Activated T-helper 1 cell treated with anti-CD3 and anti-CD28 coated beads, Interleukin-12 subunit alpha, Interleukin-12 subunit beta, Interleukin-2, Interleukin-4 antibody, amounts not matched to agents 30 ng/mL and 10 ng/mL and 1 ng/mL, durations not matched to agents 14 hours and 24 hours and 36 hours (primary cell): ENCODE measurements around the gene CCL5. TPM values are rescaled to one million over a fixed set of nuclear protein-coding genes. Genes with fewer than 3 reads are reported as not detected.
A peak's percentile ranks its signal among the peaks of the same experiment; 100 is the strongest.

ENCODE experiments used
- DNase-seq: peaks from one replicate; pipeline ENCODE4 v3.0.0; 2021; ENCODE audit warnings: low spot score
- H3K27ac Mint-ChIP-seq: one replicate; pipeline ENCODE4 v1.8.0; 2021; ENCODE audit warnings: mild to moderate bottlenecking, mixed read lengths
- H3K27me3 Mint-ChIP-seq: one replicate; pipeline ENCODE4 v1.8.0; 2022; ENCODE audit warnings: mild to moderate bottlenecking, moderate library complexity, mixed read lengths; ENCODE audit not compliant: insufficient read depth
- H3K36me3 Mint-ChIP-seq: one replicate; pipeline ENCODE4 v1.8.0; 2021; ENCODE audit warnings: low read depth, mixed read lengths
- H3K4me1 Mint-ChIP-seq: one replicate; pipeline ENCODE4 v1.8.0; 2021; ENCODE audit warnings: low read depth, mixed read lengths
- H3K4me3 Mint-ChIP-seq: one replicate; pipeline ENCODE4 v1.8.0; 2021; ENCODE audit warnings: mild to moderate bottlenecking, moderate library complexity, mixed read lengths
- H3K9me3 Mint-ChIP-seq: one replicate; pipeline ENCODE4 v1.8.0; 2021; ENCODE audit warnings: mixed read lengths
- intact Hi-C: fragments of 100-400 bp; cut with micrococcal nuclease; formaldehyde crosslinking; loops from one replicate; pipeline ENCODE4 v1.15.1; 2024
- total RNA-seq: library from RNA; stranded (reverse); gene quantifications from 2 replicates; pipeline ENCODE4 v1.2.3, GENCODE V29; 2022

Gene CCL5
- total RNA-seq, 1 donor from 2014 or later, result 30.2 TPM

DNA sequence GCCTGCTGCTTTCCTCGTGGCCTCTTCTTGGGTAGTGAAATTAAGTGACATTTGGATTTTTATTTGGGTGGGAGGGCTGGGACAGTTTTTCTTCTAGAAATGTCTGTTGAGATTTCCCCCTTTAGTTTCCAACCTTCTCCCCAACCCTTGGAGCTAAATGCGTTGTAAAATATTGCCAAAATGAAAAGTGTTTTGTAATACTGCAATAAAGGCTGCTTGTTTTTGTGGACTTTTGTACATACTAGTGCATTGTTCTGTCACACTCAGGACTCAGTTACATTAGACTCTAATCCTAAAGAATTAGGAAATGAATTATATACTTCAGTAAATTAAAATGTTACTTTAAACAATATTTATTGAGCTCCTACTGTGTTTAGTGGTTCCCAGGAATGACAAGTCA is 33.2 kb downstream of the CCL5 start:
- H3K4me3 Mint-ChIP-seq, result no peak overlapping the region
- H3K4me1 Mint-ChIP-seq, result peaks cover 17% of the 10 kb centered on the region
- H3K36me3 Mint-ChIP-seq, result peaks cover 51% of the 10 kb centered on the region
- no peak overlapping the region for H3K27ac Mint-ChIP-seq
- intact Hi-C loops, result loop anchor here (5.0 kb wide), 1 partner anchor 225 kb away; no protein-coding TSS in a partner anchor
- DNase-seq, result no peak
- no peaks in the 10 kb centered on the region for H3K9me3 Mint-ChIP-seq
- no peaks in the 10 kb centered on the region for H3K27me3 Mint-ChIP-seq

DNA sequence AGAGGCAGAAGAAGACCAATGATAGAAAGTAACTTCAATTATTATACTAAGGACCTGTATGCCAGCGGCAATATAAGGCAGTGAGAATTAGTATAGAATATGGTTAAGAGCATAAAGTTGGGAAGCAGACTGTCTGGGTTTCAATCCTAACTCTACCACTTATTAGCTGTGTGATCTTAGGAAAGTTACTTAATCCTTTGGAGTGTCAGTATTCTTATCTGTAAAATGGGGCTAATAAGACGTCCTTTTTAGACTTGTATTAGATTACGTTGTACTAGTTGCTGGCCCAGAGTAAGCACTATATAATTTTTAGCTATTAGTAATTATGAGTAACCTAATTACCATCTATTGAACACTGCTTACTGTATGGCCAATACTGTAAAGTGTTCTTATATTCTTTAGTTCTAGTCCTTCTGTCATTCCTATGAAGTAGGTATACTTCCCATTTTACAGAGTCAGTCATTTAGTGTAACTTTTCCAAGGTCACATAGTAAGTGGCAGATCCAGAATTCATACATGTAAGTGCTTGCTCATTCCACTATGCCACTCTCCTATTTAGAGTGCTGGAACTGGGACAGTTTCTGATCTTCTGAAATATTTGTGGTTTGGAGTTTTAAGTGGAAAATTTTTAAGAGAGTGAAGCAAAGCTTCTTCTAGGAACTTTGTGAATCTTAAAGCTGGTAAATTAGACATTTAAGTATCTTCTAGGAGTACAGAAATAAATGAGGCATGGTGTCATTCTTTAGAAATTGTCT is 33.9 kb downstream of the CCL5 start:
- no peaks in the 10 kb centered on the region for H3K9me3 Mint-ChIP-seq
- H3K27me3 Mint-ChIP-seq, result no peaks in the 10 kb centered on the region
- no peak overlapping the region for H3K4me3 Mint-ChIP-seq
- DNase-seq, result no peak
- intact Hi-C loops, result loop anchor here (5.0 kb wide), 1 partner anchor 226 kb away; no protein-coding TSS in a partner anchor
- H3K4me1 Mint-ChIP-seq, result peaks cover 13% of the 10 kb centered on the region
- H3K27ac Mint-ChIP-seq, result no peak overlapping the region
- peaks cover 49% of the 10 kb centered on the region for H3K36me3 Mint-ChIP-seq

DNA sequence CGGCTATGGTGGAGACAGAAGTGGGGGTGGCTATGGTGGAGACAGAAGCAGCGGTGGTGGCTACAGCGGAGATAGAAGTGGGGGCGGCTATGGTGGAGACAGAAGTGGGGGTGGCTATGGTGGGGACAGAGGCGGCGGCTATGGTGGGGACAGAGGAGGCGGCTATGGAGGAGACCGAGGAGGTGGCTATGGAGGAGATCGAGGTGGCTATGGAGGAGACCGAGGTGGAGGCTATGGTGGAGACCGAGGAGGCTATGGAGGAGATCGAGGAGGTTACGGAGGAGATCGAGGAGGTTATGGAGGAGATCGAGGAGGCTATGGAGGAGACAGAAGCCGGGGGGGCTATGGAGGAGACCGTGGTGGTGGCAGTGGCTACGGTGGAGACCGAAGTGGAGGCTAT is 35.6 kb downstream of the CCL5 start:
- H3K36me3 Mint-ChIP-seq, result peaks cover 49% of the 10 kb centered on the region
- intact Hi-C loops, result no loop called here
- no peaks in the 10 kb centered on the region for H3K9me3 Mint-ChIP-seq

DNA sequence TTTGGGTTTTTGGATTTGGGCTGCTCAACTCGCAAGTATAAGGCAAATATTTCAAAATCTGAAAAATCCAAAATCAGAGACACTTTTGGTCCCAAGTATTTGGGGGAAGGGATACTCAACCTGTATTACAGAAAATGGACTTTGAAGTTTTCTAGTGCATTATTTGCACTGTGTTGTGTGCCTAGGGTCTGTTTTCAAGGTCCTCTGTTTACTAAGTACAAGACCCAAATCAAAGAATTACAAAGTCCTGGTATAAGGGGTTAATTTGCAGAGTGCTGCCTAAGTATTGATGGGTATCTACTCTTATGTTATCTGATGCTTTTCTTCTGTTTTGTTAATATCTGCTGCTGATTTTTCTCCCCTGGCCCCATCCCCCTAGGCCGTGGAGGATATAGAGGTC is 36.5 kb downstream of the CCL5 start:
- no peak overlapping the region for H3K27ac Mint-ChIP-seq
- no peaks in the 10 kb centered on the region for H3K4me1 Mint-ChIP-seq
- intact Hi-C loops, result no loop called here
- H3K9me3 Mint-ChIP-seq, result no peaks in the 10 kb centered on the region
- H3K27me3 Mint-ChIP-seq, result no peaks in the 10 kb centered on the region
- H3K4me3 Mint-ChIP-seq, result no peak overlapping the region
- no peak for DNase-seq
- peaks cover 48% of the 10 kb centered on the region for H3K36me3 Mint-ChIP-seq

More for the DNA sequence above, 35.6 kb downstream of the CCL5 start:
- peak overlapping the region; percentile 21 for H3K27ac Mint-ChIP-seq
- no peak overlapping the region for H3K4me3 Mint-ChIP-seq
- H3K4me1 Mint-ChIP-seq, result peaks cover 3% of the 10 kb centered on the region
- no peaks in the 10 kb centered on the region for H3K27me3 Mint-ChIP-seq
- DNase-seq, result no peak

DNA sequence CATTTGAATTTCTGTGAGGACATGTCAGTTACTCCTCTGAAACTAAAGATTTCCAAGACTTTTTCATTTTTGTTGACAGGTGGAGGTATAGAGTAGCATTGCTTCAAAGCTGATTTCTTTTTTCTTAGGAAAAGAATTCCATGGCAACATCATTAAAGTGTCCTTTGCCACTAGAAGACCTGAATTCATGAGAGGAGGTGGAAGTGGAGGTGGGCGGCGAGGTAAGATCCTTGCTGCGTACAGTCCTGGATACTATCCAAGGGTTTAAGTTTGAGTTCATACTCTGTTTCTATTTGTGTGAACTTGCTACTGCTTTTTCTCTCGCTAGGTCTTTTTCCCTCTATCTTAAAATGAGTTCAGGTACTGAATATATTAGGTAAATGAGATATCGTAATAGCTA is 37.9 kb downstream of the CCL5 start:
- peaks cover 46% of the 10 kb centered on the region for H3K36me3 Mint-ChIP-seq
- no peaks in the 10 kb centered on the region for H3K9me3 Mint-ChIP-seq
- no peak for DNase-seq
- H3K4me1 Mint-ChIP-seq, result no peaks in the 10 kb centered on the region
- H3K27ac Mint-ChIP-seq, result peak overlapping the region; percentile 31
- intact Hi-C loops, result no loop called here
- H3K4me3 Mint-ChIP-seq, result no peak overlapping the region
- no peaks in the 10 kb centered on the region for H3K27me3 Mint-ChIP-seq

DNA sequence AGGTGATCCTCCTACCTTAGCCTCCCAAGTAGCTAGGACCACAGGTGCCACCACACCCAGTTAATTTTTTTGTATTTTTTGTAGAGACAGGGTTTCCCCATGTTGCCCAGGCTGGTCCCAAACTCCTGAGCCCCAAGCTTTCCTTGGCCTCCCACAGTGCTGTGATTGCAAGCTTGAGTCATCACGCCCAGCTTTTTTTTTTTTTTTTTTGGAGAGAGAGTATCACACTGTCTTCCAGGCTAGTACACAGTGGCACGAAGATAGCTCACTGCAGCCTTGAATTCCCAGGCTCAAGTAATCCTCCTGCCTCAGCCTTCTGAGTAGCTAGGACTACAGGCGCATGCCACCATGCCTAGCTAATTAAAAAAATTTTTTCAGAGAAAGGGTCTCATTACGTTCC is 38.7 kb downstream of the CCL5 start:
- peaks cover 50% of the 10 kb centered on the region for H3K36me3 Mint-ChIP-seq
- DNase-seq, result no peak
- no peak overlapping the region for H3K27ac Mint-ChIP-seq
- intact Hi-C loops, result no loop called here
- no peaks in the 10 kb centered on the region for H3K27me3 Mint-ChIP-seq
- no peaks in the 10 kb centered on the region for H3K9me3 Mint-ChIP-seq
- no peak overlapping the region for H3K4me3 Mint-ChIP-seq
- no peaks in the 10 kb centered on the region for H3K4me1 Mint-ChIP-seq

DNA sequence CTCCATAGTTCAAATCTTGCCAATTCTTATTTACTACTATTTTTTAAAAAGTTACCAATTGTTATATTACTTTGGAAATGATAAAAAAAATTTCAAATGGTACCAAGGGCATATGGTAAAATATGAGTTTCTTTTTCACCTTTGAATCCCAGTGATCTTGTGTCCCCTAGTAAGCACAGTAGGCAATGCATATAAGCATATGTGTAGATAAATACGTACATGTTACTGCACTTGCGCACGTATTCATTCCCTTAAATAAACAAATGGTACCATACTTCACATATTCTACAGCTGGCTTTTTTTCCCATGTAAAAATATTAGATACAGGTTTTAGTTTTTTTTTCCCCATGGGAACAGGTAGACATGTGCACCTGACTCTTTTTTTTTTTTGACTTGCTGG is 39.1 kb downstream of the CCL5 start:
- Mint-ChIP-seq H3K9me3 (no peaks in the 10 kb centered on the region), H3K36me3 (peaks cover 50% of the 10 kb centered on the region), H3K27ac (no peak overlapping the region), H3K4me3 (no peak overlapping the region), H3K27me3 (no peaks in the 10 kb centered on the region), H3K4me1 (peaks cover 4% of the 10 kb centered on the region)
- intact Hi-C loops, result no loop called here
- no peak for DNase-seq

DNA sequence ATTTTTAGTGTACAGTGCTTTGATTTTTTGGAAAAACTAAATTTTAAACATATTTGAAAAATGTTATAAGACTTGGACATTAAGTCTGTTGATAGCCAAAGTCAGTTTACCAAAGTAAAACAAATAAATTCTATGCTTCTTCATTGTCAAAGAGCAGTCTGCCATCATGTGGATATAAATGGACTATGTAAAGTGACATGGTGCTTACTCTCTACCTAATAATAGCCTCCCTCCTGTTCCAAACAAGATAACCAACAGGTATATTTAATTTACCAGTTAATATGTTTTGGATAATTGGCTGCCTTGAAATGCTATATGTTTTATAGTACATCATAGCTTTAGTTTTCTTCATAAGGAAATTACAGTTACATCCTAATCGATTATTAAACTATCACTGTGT is 55.0 kb downstream of the CCL5 start:
- Mint-ChIP-seq H3K36me3 (peaks cover 58% of the 10 kb centered on the region), H3K27ac (no peak overlapping the region), H3K4me1 (peaks cover 5% of the 10 kb centered on the region), H3K27me3 (no peaks in the 10 kb centered on the region), H3K9me3 (no peaks in the 10 kb centered on the region), H3K4me3 (no peak overlapping the region)
- intact Hi-C loops, result no loop called here
- no peak for DNase-seq

Other genes starting within 250 kb of the CCL5 start
- gene RASL10B, start 148.7 kb downstream of the CCL5 start, total RNA-seq, result 1.0 and 1.3 TPM in 2 replicates
- gene GAS2L2, start 127.1 kb downstream of the CCL5 start, total RNA-seq, result 0.08 TPM in 1 of 2 replicates, not detected in the other
- gene C17orf50, start 119.5 kb downstream of the CCL5 start, total RNA-seq, result not detected in 2 replicates
- gene MMP28, start 84.7 kb downstream of the CCL5 start, total RNA-seq, result not detected in 2 replicates
- gene TAF15, start 70.9 kb downstream of the CCL5 start, total RNA-seq, result 311 and 322 TPM in 2 replicates
- 0.13 TPM in 1 of 2 replicates, not detected in the other for gene HEATR9, start 11.5 kb downstream of the CCL5 start, total RNA-seq
- 1.7 and 2.3 TPM in 2 replicates for gene RDM1, start 50.4 kb upstream of the CCL5 start, total RNA-seq
- gene LYZL6, start 63.4 kb upstream of the CCL5 start, total RNA-seq, result not detected in 2 replicates
- gene CCL16, start 101.1 kb upstream of the CCL5 start, total RNA-seq, result not detected in 2 replicates
- not detected in 2 replicates for gene CCL14, start 106.4 kb upstream of the CCL5 start, total RNA-seq
- gene CCL15, start 121.2 kb upstream of the CCL5 start, total RNA-seq, result not detected in 2 replicates
- not detected in 2 replicates for gene CCL23, start 137.6 kb upstream of the CCL5 start, total RNA-seq
- gene CCL18, start 183.9 kb upstream of the CCL5 start, total RNA-seq, result not detected in 2 replicates
- gene CCL3, start 209.8 kb upstream of the CCL5 start, total RNA-seq, result 1,244 and 1,261 TPM in 2 replicates
- 1,230 and 1,243 TPM in 2 replicates for gene CCL4, start 223.5 kb upstream of the CCL5 start, total RNA-seq